IPS-20b (cell line): Measurements from ENCODE around the gene CTBP2.

ENCODE experiments used
- H3K27ac ChIP-seq: one replicate; pipeline ENCODE4 v1.5.1; 2013; ENCODE audit warnings: low read length
- H3K27me3 ChIP-seq: 2 replicates; pipeline ENCODE4 v1.6.1; 2013; ENCODE audit warnings: mild to moderate bottlenecking, low read length, inconsistent platforms; ENCODE audit not compliant: insufficient read depth
- H3K36me3 ChIP-seq: 2 replicates; pipeline ENCODE4 v1.6.1; 2013; ENCODE audit warnings: low read depth, mild to moderate bottlenecking, inconsistent platforms, low read length, moderate library complexity; ENCODE audit not compliant: insufficient read depth
- H3K4me1 ChIP-seq: 2 replicates; pipeline ENCODE4 v1.6.1; 2013; ENCODE audit warnings: mild to moderate bottlenecking, control low read depth, inconsistent platforms, low read length, moderate library complexity; ENCODE audit not compliant: insufficient read depth
- H3K4me3 ChIP-seq: 2 replicates; pipeline ENCODE4 v1.5.1; 2013; ENCODE audit warnings: mild to moderate bottlenecking, low read length, inconsistent platforms
- H3K9ac ChIP-seq: 2 replicates; pipeline ENCODE4 v1.6.1; 2013; ENCODE audit warnings: low read depth, mild to moderate bottlenecking, inconsistent platforms, low read length, moderate library complexity
- H3K9me3 ChIP-seq: 2 replicates; pipeline ENCODE4 v1.6.1; 2013; ENCODE audit warnings: mild to moderate bottlenecking, low read depth, low read length, inconsistent platforms; ENCODE audit not compliant: insufficient read depth

The CTBP2 gene

DNA sequence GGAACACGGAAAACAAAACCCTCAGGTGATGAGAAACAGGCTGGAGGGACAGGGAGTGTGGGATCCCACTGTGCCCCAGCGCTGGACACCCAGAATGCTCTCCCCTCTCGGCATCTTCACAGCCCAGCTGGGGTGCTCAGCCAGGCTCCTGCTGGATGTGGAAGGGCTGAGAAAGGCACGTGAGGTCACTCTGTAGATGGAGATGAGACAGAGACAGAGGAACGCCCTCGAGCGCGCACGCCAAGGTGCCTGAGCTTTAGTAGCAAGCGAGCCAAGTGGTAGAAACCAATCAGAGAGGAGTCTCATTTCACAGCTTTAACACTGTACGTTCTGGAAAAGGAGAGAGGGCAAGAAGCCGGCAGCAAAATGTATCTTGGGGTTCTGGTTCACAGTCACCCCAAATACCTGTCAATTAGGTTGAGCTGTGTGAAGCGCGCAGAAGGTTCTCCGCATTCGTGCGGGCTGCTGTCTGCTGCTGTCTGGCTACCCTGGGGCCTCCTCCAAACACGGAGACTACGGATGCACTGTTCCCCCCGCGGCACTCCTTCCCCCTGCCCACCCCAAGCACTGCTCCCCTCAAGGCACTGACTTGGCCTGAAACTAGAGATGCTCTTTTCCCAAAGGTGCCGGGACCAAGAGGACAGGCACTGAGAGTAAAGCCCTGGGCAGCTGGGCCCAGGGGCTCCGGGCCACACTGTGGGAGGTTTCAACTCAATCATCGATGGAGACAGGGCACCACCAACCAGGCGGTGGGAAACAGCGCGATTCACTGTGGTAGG is 127.0 kb downstream of the CTBP2 start:
- Histone ChIP-seq H3K9ac (no peak overlapping the region), H3K36me3 (peaks cover 85% of the 10 kb centered on the region), H3K4me3 (no peak overlapping the region), H3K9me3 (no peaks in the 10 kb centered on the region), H3K27ac (no peak overlapping the region), H3K4me1 (peaks cover 41% of the 10 kb centered on the region), H3K27me3 (no peaks in the 10 kb centered on the region)

DNA sequence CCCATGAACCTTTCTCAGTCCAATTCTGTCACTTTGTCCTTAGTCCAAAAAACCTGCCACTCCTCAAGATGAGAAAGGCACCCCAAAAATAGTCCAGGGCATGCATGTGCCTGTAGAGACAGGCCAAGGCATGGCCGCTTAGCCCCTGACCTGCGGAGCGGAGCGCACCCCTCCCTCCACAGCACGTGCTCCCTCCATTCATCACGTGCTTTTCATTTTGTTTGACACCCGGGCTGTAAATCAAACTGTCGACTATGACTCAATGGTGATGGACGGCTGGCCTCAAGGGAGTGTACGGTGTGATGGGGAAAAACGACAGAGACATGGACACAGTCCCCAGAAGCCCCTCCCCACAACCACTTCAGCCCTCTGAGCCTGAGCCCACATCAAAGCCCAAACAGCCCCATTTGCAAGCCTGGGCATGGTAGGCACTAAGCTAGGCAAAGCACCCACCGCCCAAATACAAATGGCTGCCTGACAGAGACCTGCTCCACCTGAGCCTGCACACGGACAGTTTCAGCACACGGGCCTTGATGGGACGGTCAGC is 127.8 kb downstream of the CTBP2 start:
- Histone ChIP-seq H3K9ac (no peak overlapping the region), H3K36me3 (peaks cover 85% of the 10 kb centered on the region), H3K9me3 (no peaks in the 10 kb centered on the region), H3K4me1 (peaks cover 35% of the 10 kb centered on the region), H3K27ac (no peak overlapping the region), H3K4me3 (no peak overlapping the region), H3K27me3 (no peaks in the 10 kb centered on the region)

DNA sequence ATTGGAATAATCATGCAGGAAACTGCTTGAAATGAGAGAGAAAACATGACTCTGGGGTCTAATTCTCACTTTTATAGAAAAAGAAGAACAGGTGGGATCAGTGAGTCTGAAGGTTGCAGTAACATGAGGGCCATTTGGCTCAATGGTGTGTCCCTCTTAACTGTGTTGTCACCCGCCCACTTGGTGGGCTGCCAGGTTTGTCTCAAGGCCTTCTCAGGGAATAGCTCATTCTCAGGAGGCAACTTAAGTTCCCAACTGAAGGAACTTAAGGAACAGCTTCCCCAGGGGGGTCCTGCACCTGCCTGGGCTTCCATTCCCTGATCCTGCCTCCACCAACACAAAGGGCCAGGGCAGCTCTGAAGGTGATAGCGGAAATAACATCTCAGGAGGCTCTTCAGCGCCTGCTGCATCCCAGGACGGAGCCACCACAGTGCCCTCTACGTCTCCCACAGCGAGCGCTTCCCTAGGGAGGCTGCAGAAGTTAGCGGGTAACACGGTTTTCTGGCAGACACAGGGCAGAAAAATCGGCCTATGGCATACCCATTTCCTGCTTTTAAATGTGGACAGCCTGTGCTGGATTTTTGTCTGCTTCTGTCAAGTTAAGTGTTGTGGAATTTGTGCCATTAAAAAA is 129.7 kb downstream of the CTBP2 start:
- Histone ChIP-seq H3K9ac (no peak overlapping the region), H3K27me3 (no peaks in the 10 kb centered on the region), H3K4me1 (peaks cover 19% of the 10 kb centered on the region), H3K9me3 (no peaks in the 10 kb centered on the region), H3K4me3 (no peak overlapping the region), H3K36me3 (peaks cover 82% of the 10 kb centered on the region), H3K27ac (no peak overlapping the region)

DNA sequence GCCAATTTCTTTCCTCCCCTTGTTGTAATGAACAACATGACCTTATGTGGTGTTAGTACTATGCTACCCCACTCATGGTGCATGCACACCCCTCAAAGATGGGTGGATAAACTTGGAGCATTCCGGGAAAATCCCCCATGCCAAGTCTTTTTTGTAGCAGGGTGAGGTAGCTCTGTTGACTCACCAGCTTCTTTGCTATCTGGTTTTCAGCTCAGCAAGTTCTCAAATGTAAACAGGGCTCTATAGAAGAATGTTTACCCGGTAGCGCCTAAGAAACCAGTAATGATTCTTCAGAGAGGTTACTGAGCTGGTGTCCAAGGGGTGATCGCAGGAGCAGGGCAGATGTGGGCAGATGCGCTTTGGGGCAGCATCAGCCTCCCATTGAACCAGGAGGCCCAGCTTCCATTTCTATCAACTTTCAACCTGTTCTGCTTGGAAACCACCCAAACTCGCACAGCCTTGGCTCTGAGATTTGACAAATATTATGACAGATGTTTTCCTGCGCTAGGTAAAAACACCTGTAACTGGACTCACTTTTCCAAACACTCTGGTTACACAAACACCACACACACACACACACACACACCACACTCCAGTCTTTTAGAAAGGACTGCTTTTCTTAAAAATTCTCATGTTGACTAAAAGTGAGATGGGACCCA is 130.7 kb downstream of the CTBP2 start:
- H3K36me3 ChIP-seq: peaks cover 82% of the 10 kb centered on the region
- no peaks in the 10 kb centered on the region for H3K9me3 ChIP-seq
- no peak overlapping the region for H3K27ac ChIP-seq
- peaks cover 12% of the 10 kb centered on the region for H3K4me1 ChIP-seq
- no peaks in the 10 kb centered on the region for H3K27me3 ChIP-seq
- H3K9ac ChIP-seq: no peak overlapping the region
- H3K4me3 ChIP-seq: no peak overlapping the region

DNA sequence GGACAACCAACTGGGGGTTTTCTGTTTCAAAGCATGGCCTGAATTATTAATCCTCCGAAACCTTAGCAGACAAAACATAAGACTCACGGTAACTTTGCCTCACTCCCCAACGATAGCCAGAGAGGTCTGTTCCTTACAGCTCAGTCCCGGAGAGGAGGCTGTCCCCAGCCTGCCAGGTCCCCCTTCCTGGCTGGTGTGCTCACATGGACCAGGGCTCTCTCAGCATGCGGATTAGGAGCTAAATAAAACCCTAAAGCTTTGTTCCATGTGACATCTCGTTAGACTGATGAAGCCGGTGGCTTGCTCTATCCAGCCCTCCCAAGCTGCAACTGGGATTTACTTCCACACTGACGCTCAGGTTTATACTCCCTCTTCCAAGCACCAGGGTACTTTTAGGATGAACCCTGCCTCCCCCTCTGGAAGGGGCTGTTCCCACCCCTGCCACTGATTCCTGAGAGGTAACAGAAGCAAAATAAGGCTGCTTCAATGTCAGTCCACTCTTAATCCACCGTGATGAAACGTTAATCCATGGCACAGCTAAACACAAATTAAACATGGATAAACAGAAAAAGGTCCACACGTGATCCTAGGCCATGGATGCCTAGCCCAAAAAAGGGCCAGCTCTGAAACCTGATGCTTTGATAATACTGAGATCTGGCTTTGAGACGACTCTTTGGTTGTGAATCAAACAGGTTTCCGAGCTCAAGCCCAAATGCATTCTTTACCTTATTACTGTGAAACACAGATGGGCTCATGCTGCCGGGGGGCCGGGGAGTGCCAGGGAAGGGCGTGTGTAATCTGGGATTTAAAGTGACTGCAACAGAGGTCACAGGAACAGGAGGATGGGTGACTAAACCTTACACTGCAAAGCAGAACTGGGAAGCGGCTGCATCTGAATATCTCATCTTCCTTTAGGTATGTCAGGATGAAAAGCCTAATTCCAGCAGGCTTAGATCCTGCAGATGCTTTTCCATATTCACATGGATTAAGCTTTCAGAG is 132.2 kb downstream of the CTBP2 start:
- H3K4me1 ChIP-seq: peaks cover 12% of the 10 kb centered on the region
- no peak overlapping the region for H3K9ac ChIP-seq
- H3K36me3 ChIP-seq: peaks cover 82% of the 10 kb centered on the region
- no peak overlapping the region for H3K27ac ChIP-seq
- H3K4me3 ChIP-seq: no peak overlapping the region
- H3K9me3 ChIP-seq: no peaks in the 10 kb centered on the region
- H3K27me3 ChIP-seq: no peaks in the 10 kb centered on the region

DNA sequence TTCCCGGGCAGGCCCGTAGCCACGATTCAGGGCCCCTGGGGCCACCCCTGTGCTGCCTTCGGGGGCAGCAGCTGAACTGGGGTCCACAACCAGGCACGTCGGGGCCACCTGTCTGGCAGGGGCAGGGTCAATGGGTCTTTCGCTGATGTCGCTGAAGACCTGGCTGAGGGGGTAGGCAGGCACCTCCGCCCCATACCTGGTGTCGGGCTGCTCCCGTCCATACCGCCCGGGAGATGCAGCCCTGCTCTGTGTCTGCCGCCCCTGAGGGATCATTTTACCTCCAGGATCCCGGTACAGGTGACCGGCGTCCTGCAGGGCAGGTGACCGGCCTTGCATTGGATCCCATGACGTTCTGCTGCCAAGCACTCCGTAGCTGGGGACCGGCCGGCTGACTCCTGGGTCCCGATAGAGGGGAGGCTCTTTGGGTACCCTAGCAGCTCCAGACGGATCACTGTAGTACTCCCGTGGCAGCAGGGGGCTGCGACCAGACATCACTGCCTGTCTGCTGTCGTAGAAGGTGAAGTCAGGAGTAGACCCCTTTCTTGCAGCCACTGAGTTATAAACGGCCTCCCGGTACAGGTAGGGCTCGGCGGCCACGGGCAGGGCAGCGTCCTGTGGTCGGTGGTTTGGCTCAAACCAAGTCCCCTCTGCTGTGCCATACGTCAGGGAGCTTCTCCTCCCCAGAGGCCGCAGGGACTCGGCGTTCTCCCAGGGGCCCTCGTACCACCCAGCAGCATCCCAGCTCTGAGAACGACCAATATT is 133.2 kb downstream of the CTBP2 start:
- peaks cover 82% of the 10 kb centered on the region for H3K36me3 ChIP-seq
- H3K4me1 ChIP-seq: peaks cover 12% of the 10 kb centered on the region
- H3K9ac ChIP-seq: no peak overlapping the region
- H3K27ac ChIP-seq: no peak overlapping the region
- H3K4me3 ChIP-seq: no peak overlapping the region
- H3K27me3 ChIP-seq: no peaks in the 10 kb centered on the region
- H3K9me3 ChIP-seq: no peaks in the 10 kb centered on the region

DNA sequence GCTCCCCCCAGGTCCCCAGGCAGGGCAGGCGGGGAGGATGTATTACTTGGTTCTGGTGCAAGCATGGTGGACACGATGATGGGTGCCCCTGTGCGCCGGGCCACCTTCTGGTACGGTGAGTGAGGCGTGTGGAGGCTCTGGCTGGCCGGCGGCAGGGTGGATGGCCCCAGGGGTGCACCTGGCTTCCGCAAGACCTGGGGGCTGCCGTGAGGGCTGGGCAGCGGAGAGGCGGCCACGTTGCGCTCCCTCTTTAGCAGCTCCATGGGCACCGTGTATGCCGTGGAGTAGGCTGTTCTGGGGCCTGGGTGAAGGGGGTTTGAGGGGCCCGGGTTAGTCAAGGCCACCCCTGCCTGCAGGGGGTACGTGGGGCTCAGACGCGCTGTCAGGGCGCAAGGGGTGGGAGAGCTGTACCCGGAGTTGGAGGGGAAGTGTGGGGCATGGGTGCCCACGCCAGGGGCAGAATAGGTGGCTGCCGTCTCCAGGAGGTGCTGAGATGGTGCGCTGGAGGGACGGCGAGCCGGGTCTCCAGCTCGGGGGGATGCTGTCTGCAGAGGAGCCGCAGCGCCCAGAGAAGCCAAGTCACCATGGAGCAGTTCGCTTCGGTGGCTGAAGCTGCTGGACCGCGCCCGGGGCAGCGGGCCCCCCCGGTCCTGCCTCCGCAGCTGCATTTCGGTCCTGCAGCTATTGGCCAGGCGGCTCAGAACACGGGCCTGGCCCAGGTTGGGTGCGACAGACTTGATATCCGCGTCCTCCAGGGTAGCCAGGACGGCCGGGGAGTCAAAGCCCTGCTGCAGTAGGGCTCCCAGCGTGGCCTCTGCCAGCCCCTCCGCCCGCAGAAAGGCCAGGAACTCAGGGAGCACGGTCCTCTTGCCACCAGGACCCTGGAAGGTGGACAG is 134.1 kb downstream of the CTBP2 start:
- Histone ChIP-seq H3K4me3 (no peak overlapping the region), H3K9me3 (no peaks in the 10 kb centered on the region), H3K27ac (no peak overlapping the region), H3K27me3 (no peaks in the 10 kb centered on the region), H3K9ac (no peak overlapping the region), H3K4me1 (peaks cover 12% of the 10 kb centered on the region), H3K36me3 (peaks cover 86% of the 10 kb centered on the region)

DNA sequence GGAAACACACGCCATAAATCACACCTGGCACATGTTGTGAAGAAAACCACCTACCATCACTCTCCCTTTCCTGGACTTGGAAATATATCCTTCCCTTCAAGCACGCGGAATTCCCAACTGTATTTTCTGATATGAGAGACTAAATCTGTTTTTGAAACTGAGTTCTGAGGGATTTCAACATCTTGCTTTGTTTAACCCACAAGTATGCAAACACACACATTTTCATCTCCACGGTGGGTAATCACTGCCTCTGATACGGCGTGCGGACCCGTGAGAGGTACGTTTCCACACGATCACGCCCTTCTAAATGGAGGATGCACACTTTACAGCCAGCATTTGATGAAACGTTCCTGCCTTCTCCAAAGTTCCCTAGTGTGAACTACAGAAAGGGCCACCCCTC is 135.0 kb downstream of the CTBP2 start:
- Histone ChIP-seq H3K4me3 (no peak overlapping the region), H3K9me3 (no peaks in the 10 kb centered on the region; the same call in 1 of the 2 replicates), H3K27me3 (no peaks in the 10 kb centered on the region), H3K27ac (no peak overlapping the region), H3K36me3 (peaks cover 92% of the 10 kb centered on the region), H3K9ac (no peak overlapping the region; the same call in 1 of the 2 replicates), H3K4me1 (peaks cover 12% of the 10 kb centered on the region)

DNA sequence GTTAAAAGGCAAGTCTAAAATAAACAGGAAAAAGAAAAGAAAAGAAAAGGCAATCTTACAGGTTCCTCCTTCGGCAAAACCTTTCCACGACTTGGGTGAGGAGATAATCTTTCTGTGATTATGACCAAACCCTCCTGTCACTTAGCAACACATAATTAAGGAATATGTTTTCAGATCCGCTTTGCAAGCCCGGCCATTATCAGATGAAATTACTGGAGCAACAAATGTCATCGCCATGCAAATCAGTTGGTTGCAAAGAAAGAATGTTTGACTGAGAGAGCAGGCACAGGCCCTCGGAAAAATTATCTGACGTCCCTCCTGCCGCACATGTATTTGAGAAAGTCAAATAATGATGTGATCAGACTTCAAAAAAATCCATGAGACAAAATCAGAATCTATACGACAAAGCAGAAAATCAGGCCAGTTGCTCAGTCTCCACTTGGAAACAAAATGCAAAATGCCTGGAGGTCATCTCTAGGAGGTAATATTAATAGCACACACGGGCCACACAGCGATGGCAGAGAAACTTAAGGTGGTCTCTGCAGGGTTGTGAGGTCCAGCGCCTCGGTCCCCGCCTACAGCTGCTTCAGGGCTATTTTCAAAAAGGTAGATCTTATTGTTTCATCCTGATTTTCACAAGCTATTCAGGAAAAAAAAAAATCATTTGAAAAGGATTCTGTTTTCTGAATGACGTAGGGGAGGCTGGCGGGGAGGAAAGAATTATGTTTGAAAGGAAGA is 135.7 kb downstream of the CTBP2 start:
- H3K36me3 ChIP-seq: peaks cover 92% of the 10 kb centered on the region
- H3K4me1 ChIP-seq: peaks cover 12% of the 10 kb centered on the region
- H3K9me3 ChIP-seq: peaks cover 4% of the 10 kb centered on the region
- H3K27me3 ChIP-seq: no peaks in the 10 kb centered on the region
- H3K27ac ChIP-seq: no peak overlapping the region
- no peak overlapping the region; the same call in none of the 2 replicates for H3K9ac ChIP-seq
- H3K4me3 ChIP-seq: no peak overlapping the region
